Kidney tubule cell (primary cell): ENCODE measurements around the gene MAP2K7.
A peak's percentile ranks its signal among the peaks of the same experiment; 100 is the strongest.

Source experiments
- DNase-seq: peaks from one replicate; pipeline ENCODE4 v3.0.0-alpha.2; 2018; ENCODE audit warnings: low spot score

MAP2K7 gene

DNA sequence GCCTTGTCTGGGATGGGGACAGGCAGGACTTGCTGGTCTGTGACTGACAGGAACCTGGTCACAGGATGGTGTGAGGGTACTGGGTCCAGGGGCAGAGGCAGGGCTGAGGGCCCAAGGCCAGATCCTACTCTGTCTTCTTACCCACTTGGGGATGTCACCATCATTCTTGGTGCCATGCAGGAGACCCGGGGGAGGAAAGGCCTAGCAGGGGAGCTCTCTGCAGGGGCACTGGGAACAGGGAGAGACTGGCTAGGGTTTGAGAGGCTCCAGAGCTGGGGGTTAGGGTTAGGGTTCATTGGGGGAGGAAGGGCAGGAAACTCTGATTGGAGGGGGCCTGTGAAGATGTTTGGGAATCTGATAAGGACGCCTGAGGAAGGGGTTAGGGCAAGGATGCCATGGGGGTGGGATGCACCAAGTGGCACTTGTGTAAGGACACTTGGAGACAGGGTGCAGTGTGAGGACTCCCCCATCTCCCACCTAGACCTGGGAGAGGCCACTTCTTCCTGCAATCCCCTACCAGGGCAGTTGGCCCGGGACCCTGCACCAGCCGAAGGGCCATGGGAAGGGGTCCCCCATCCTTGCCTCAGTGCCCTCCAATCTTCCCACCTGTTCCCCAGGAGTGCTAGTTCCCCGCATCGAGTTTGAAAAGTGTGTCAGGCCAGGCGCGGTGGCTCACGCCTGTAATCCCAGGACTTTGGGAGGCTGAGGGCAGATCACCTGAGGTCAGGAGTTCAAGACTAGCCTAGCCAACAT lies 36.4 kb upstream of the MAP2K7 start:
- DNase-seq = no peak

DNA sequence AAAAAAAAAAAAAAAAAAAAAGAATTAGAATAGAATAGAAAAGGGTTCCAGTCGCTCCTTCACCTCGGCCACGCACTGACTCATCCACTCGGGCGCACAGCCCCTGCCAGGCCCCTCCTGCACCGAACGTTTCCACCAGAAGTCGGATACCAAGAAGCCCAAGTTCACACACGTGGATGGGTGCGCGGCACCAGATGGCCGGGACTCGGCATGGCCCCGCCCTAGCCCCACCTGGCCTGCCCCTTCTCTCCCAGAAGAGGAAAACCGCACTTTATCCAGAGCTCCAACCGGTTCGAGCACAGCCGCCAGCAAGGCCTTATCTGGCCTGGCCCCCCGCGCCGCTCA lies 35.4 kb upstream of the MAP2K7 start:
- no peak for DNase-seq

DNA sequence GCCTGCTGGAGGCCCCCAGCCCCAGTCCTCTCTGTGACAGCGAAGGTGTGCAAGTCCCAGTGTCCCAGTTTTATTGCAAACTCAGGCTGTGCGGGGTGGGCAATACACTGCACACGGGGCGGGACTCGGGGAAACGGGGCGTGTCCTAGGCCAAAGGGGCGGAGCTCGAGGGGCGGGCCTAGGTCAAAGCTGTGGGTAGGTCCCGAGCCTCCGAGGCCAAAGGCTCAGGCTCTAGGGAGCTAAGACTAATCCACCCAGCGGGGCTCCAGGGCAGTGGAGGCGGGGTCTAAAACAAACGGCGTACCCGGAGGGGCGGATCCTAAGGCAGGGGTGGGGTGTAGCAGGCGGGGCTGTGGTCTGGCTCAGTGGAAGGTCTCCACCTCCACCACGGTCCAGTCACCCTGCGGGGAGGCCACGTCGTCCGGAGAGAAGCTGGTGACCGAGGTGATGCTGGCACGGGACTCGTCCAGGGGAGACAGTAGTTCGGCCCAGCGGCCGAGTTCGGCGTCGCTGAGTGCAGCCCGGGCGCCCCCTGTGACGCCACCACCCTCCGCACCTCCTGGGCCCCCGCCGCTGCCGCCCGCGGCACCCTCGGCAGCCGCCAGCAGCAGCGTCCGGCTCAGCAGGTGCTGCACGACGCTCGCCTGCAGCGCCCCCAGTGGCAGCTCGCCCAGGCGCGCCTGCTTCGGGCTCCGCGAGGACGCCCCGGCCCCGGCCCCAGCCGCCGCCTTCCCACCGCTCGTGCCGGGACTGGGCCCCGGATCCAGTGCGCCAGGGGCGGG lies 34.8 kb upstream of the MAP2K7 start:
- peak; percentile 82 for DNase-seq

GRCh38 chr19:7869453-7869909 lies 34.2 kb upstream of the MAP2K7 start:
- peak; percentile 62 for DNase-seq

DNA sequence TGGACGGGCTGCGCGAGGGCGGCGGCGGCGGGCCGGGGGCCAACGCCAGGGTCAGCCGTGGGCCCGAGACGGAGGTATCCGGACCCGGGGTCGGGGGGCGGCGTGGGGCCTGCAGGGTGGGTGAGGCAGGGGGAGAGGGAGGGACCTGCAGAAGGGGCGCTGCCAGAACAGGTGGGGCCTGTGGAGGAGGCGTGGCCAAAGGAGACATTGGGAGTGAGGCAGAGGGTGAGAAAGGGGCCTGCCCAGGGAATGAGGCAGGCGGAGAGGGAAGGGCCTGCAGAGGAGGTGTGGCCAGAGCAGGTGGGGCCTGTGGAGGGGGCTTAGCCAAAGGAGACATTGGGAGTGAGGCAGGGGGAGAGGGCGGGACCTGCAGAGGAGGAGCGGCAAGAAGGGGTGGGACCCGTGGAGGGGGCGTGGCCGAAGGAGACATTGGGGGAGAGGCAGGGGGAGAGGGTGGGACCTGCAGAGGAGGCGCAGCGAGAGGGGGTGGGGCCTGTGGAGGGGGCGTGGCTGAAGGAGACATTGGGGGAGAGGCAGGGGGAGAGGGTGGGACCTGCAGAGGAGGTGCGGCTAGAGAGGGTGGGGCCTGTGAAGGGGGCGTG lies 33.7 kb upstream of the MAP2K7 start:
- peak; percentile 38 for DNase-seq

- peak; percentile 60 for DNase-seq
These were observed 32.9 kb upstream of the MAP2K7 start for GRCh38 chr19:7870571-7871436.

DNA sequence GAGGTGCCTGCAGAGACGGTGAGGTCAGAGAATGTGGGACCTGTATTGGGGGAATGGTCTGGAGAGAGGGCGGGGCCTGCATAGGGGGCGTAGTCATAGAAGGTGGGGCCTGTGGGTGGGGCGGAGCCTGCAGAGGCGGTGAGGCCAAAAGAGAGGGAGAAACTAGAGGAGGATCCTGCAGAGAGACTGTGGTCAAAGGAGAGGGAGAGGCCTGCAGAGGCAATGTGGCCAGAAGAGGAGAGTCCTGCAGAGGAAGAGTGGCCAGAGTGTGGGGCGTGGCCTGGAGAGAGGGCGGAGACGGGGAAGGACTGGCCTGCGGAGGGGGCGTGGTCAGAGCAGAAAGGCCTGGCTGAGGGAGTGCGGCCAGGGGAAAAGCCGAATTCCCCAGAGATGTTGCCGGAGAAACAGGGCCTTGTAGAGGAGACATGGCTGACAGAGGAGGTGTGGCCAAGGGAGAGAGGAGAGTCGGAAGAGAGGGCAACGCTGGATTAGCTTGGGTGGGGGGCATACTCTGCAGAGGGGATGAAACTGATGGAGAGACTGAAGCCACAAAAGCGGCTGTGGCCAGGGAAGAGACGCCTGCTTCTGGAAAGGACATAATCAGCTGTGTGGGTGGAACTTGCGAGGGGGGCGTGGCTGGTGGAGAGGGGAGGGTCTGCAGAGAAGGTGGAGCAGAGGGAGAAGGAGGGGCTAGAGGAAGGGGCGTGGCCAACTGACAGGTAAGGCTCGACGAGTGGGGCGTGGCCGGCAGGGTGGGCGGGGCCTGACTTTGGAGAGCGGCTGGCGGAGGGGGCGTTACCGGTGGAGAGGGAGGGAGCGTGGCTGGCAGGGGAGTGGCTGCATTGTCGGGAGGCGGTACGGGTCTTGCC lies 32.0 kb upstream of the MAP2K7 start:
- peak; percentile 80 for DNase-seq

- no peak for DNase-seq
These were observed 31.1 kb upstream of the MAP2K7 start for GRCh38 chr19:7872306-7873204.

GRCh38 chr19:7873304-7874075 lies 30.2 kb upstream of the MAP2K7 start:
- DNase-seq = no peak

GRCh38 chr19:7874076-7874896 lies 29.4 kb upstream of the MAP2K7 start, which contains the start of gene PRR36:
PRR36 (minus strand) TSS chr19:7874390; CDS start chr19:7873689, 701 bp downstream.
- DNase-seq = peak; percentile 67

- DNase-seq = no peak
These were observed 28.8 kb upstream of the MAP2K7 start for GRCh38 chr19:7874897-7875273.

- DNase-seq = peak; percentile 17
These were observed 26.3 kb upstream of the MAP2K7 start for GRCh38 chr19:7877249-7877836.

- no peak for DNase-seq
These were observed 24.4 kb upstream of the MAP2K7 start for GRCh38 chr19:7879111-7879807.

- DNase-seq = no peak
These were observed 23.8 kb upstream of the MAP2K7 start for GRCh38 chr19:7879836-7880235.

DNA sequence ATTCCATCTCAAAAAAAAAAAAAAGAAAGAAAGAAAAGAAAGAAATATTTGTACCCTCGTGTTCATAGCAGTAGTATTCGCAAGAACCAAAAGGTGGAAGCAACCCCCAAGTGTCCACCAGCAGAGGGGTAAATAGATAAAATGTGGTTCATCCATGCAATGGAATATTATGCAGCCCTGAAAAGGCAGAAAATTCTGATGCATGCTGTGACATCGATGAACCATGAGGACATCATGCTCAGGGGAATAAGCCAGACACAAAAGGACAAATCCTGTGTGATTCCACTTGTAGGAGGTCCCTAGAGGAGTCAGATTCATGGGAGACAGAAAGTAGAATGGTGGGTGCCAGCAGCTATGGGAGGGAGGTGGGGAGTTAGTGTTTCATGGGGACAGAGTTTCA lies 21.8 kb upstream of the MAP2K7 start:
- DNase-seq = no peak

DNA sequence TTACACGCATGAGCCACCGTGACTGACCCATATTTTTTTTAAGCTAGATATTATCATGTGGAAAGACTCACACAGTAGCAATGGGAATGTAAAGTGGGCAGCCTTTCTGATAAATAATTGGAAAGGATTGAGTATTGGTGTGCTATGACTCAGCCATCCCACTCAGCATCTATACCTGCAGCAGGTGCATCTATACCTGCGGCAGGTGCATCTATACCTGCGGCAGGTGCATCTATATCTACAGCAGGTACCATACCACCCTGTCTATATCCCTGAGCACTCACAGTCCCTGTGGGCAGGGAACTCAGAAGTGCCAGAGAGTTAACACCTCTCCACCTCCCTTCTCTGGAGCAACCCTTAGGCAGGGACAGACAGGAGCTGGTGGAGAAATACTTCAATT lies 20.6 kb upstream of the MAP2K7 start:
- DNase-seq = no peak
